Stimulated activated naive CD4-positive, alpha-beta T cell (primary cell): ENCODE results near the gene EPHA3.

Experiments used
- DNase-seq, 6 experiments: peaks; one replicate each; lab custom pipeline; 2025; lab: John Stamatoyannopoulos, UW

Gene EPHA3

GRCh38 chr3:89447243-89447642 is 339.8 kb downstream of the EPHA3 start:
- no peak for DNase-seq

GRCh38 chr3:89449086-89449485 is 341.7 kb downstream of the EPHA3 start:
- DNase-seq = no peak

GRCh38 chr3:89452066-89452465 is 344.6 kb downstream of the EPHA3 start:
- no peak for DNase-seq

GRCh38 chr3:89455240-89455639 is 347.8 kb downstream of the EPHA3 start:
- no peak for DNase-seq

- no peak for DNase-seq
These were observed 360.5 kb downstream of the EPHA3 start for GRCh38 chr3:89467898-89468363.

- no peak for DNase-seq
These were observed 364.7 kb downstream of the EPHA3 start for GRCh38 chr3:89472101-89472500.

- no peak for DNase-seq
These were observed 367.1 kb downstream of the EPHA3 start for GRCh38 chr3:89474333-89475130.

GRCh38 chr3:89488800-89489580 is 381.6 kb downstream of the EPHA3 start:
- DNase-seq = no peak

GRCh38 chr3:89490129-89490528 is 382.7 kb downstream of the EPHA3 start:
- no peak for DNase-seq

- no peak for DNase-seq
These were observed 387.3 kb downstream of the EPHA3 start for GRCh38 chr3:89494734-89495133.

- DNase-seq = no peak
These were observed 396.5 kb downstream of the EPHA3 start for GRCh38 chr3:89503891-89504391.

- no peak for DNase-seq
These were observed 397.0 kb downstream of the EPHA3 start for GRCh38 chr3:89504432-89504831.

- no peak for DNase-seq
These were observed 399.2 kb downstream of the EPHA3 start for GRCh38 chr3:89506462-89507103.

- no peak for DNase-seq
These were observed 413.9 kb downstream of the EPHA3 start for GRCh38 chr3:89521328-89521727.

- DNase-seq = no peak
These were observed 414.7 kb downstream of the EPHA3 start for GRCh38 chr3:89522155-89522554.

GRCh38 chr3:89525609-89526008 is 418.2 kb downstream of the EPHA3 start:
- no peak for DNase-seq

- no peak for DNase-seq
These were observed 420.4 kb downstream of the EPHA3 start for GRCh38 chr3:89527736-89528305.
